CD4-positive, alpha-beta T cell (primary cell): ENCODE results near the gene GRK4. TPM values are rescaled to one million over a fixed set of nuclear protein-coding genes. Genes with fewer than 3 reads are reported as not detected.

ENCODE experiments used
- ATAC-seq: fragments of 200-7000 bp; cut with Tn5 transposase; one replicate; pipeline ENCODE4 v1.10.0; 2022; ENCODE audit warnings: mild to moderate bottlenecking; ENCODE audit not compliant: poor library complexity
- CTCF ChIA-PET: fragments of 350-600 bp; sonication (Branson Sonifier 250); formaldehyde crosslinking; loops from one replicate; lab custom pipeline; 2021; ENCODE audit warnings: antibody characterized with exemption, inconsistent platforms; lab: Charles Lee
- POLR2A ChIA-PET: fragments of 350-600 bp; sonication (Branson Sonifier 250); formaldehyde crosslinking; loops from one replicate; lab custom pipeline; 2021; ENCODE audit warnings: antibody characterized with exemption, inconsistent platforms; lab: Charles Lee
- DNase-seq, 14 experiments: peaks; one replicate each; pipeline ENCODE4 v3.0.0-alpha.2; 2013 to 2020; ENCODE audit warnings: mixed read lengths in 2 of 14
- H3K27ac ChIP-seq, 2 donors: one replicate each; pipeline versions ENCODE4 v1.5.1 to v1.7.0; 2013; ENCODE audit warnings: low read length in 2 of 2, low read depth in 1 of 2, mild to moderate bottlenecking in 1 of 2
- H3K27me3 ChIP-seq, 2 experiments: 1 replicate in 1 of 2; 2 replicates in 1 of 2; pipeline versions ENCODE4 v1.6.1 to v1.7.0; 2013; ENCODE audit warnings: low read length in 2 of 2, control low read depth in 1 of 2, mild to moderate bottlenecking in 1 of 2, moderate library complexity in 1 of 2; ENCODE audit not compliant: insufficient read depth in 2 of 2, control insufficient read depth in 1 of 2
- H3K36me3 ChIP-seq: one replicate; pipeline ENCODE4 v1.6.1; 2013; ENCODE audit warnings: low read length, control low read depth; ENCODE audit not compliant: insufficient read depth
- H3K4me1 ChIP-seq: one replicate; pipeline ENCODE4 v1.6.1; 2013; ENCODE audit warnings: low read length, control low read depth; ENCODE audit not compliant: insufficient read depth
- H3K4me3 ChIP-seq: one replicate; pipeline ENCODE4 v1.5.1; 2013; ENCODE audit warnings: mild to moderate bottlenecking, low read length, moderate library complexity
- H3K9me3 ChIP-seq, 2 experiments: 1 replicate in 1 of 2; 2 replicates in 1 of 2; pipeline versions ENCODE4 v1.6.1 to v1.7.0; 2013; ENCODE audit warnings: low read length in 2 of 2, mild to moderate bottlenecking in 2 of 2, control low read depth in 1 of 2, moderate library complexity in 1 of 2; ENCODE audit not compliant: control insufficient read depth in 1 of 2, insufficient read depth in 1 of 2
- H3K27ac Mint-ChIP-seq: one replicate; pipeline ENCODE4 v1.8.0; 2020; ENCODE audit warnings: mixed read lengths
- H3K27me3 Mint-ChIP-seq: one replicate; pipeline ENCODE4 v1.8.0; 2021; ENCODE audit warnings: mixed read lengths
- H3K36me3 Mint-ChIP-seq: one replicate; pipeline ENCODE4 v1.8.0; 2021; ENCODE audit warnings: low read depth, mixed read lengths
- H3K4me1 Mint-ChIP-seq: one replicate; pipeline ENCODE4 v1.8.0; 2021; ENCODE audit warnings: low read depth, mixed read lengths
- H3K4me3 Mint-ChIP-seq: one replicate; pipeline ENCODE4 v1.8.0; 2020; ENCODE audit warnings: mild to moderate bottlenecking, mixed read lengths
- H3K9me3 Mint-ChIP-seq: one replicate; pipeline ENCODE4 v1.8.0; 2020; ENCODE audit warnings: mixed read lengths
- CTCF ChIP-seq: fragments of 200-600 bp; IDR thresholded peaks from one replicate; pipeline ENCODE4 v1.8.0; 2022; ENCODE audit warnings: antibody characterized with exemption, mild to moderate bottlenecking
- intact Hi-C, 2 experiments: fragments of 100-400 bp; cut with DNase I in 1 of 2; cut with micrococcal nuclease in 1 of 2; formaldehyde crosslinking; loops; one replicate each; pipeline versions ENCODE4 v1.15.1 to v1.9.0; 2023 to 2025; cut with DNase I, micrococcal nuclease
- total RNA-seq, 174 experiments: library from RNA in 2 of 174; stranded (reverse) in 2 of 174; gene quantifications; one replicate each; pipeline ENCODE4 v1.2.3 and lab custom pipeline; 2021 to 2026

GRK4 gene
- total RNA-seq, 2 experiments from 2014 or later, result 1.2 to 1.8 TPM

- TF ChIP-seq CTCF, result no peak
- no peak for ATAC-seq
- H3K4me1 Mint-ChIP-seq, result peaks cover 27% of the 10 kb centered on the region
- no peaks in the 10 kb centered on the region for H3K9me3 Mint-ChIP-seq
- H3K9me3 ChIP-seq, result no peaks in the 10 kb centered on the region
- DNase-seq, result no peak
- H3K4me3 ChIP-seq, result no peak overlapping the region
- H3K4me1 ChIP-seq, result peaks cover 36% of the 10 kb centered on the region
- H3K27ac ChIP-seq, result no peak overlapping the region
- intact Hi-C loops, result no loop called here
- ChIA-PET POLR2A (interaction anchor here (0.6 kb wide), 1 partner anchor 76 kb away, joined by 3 read pairs; no protein-coding TSS in a partner anchor), CTCF (interaction anchor here (0.6 kb wide), 1 partner anchor 201 kb away, joined by 3 read pairs; no protein-coding TSS in a partner anchor)
- H3K27me3 Mint-ChIP-seq, result no peaks in the 10 kb centered on the region
- no peaks in the 10 kb centered on the region for H3K27me3 ChIP-seq
- peaks cover 82% of the 10 kb centered on the region for H3K36me3 ChIP-seq
- H3K27ac Mint-ChIP-seq, result peak overlapping the region; percentile 21
- peaks cover 68% of the 10 kb centered on the region for H3K36me3 Mint-ChIP-seq
- H3K4me3 Mint-ChIP-seq, result peak overlapping the region; percentile 20
Measured at GRCh38 chr4:2927696-2928075, 35.7 kb upstream of the GRK4 start.

GRCh38 chr4:2928242-2929176 is 34.9 kb upstream of the GRK4 start:
- no peak for DNase-seq
- no peak for TF ChIP-seq CTCF
- Histone ChIP-seq H3K27me3 (no peaks in the 10 kb centered on the region), H3K4me3 (no peak overlapping the region), H3K4me1 (peaks cover 36% of the 10 kb centered on the region), H3K27ac (no peak overlapping the region), H3K9me3 (no peaks in the 10 kb centered on the region), H3K36me3 (peaks cover 80% of the 10 kb centered on the region)
- intact Hi-C loops, result no loop called here
- Mint-ChIP-seq H3K36me3 (peaks cover 70% of the 10 kb centered on the region), H3K4me3 (peak overlapping the region; percentile 45), H3K9me3 (no peaks in the 10 kb centered on the region), H3K27ac (peak overlapping the region; percentile 33), H3K27me3 (no peaks in the 10 kb centered on the region), H3K4me1 (peaks cover 27% of the 10 kb centered on the region)
- ATAC-seq, result no peak
- ChIA-PET POLR2A (interaction anchor here (0.6 kb wide), 1 partner anchor 75 kb away, joined by 3 read pairs; no protein-coding TSS in a partner anchor), CTCF (no interaction called here)

- no peak for TF ChIP-seq CTCF
- DNase-seq (no peak), ATAC-seq (no peak)
- ChIA-PET POLR2A (interaction anchor here (0.6 kb wide), 1 partner anchor 76 kb away, joined by 3 read pairs; no protein-coding TSS in a partner anchor), CTCF (no interaction called here)
- Histone ChIP-seq H3K36me3 (peaks cover 71% of the 10 kb centered on the region), H3K4me3 (no peak overlapping the region), H3K9me3 (no peaks in the 10 kb centered on the region), H3K4me1 (peaks cover 36% of the 10 kb centered on the region), H3K27me3 (no peaks in the 10 kb centered on the region), H3K27ac (no peak overlapping the region)
- Mint-ChIP-seq H3K4me1 (peaks cover 23% of the 10 kb centered on the region), H3K27ac (no peak overlapping the region), H3K4me3 (no peak overlapping the region), H3K27me3 (no peaks in the 10 kb centered on the region), H3K36me3 (peaks cover 67% of the 10 kb centered on the region), H3K9me3 (no peaks in the 10 kb centered on the region)
- intact Hi-C loops, result no loop called here
Measured at GRCh38 chr4:2929469-2929868, 33.9 kb upstream of the GRK4 start.
